BLaER1 treated with 17β-estradiol and CSF1 and Interleukin-3, amounts not matched to agents 10 nM and 100 nM (cell line): ENCODE results near the gene SQSTM1.
"Not testable (repeated sequence)": the region's sequence is repeated elsewhere in the genome, so short reads cannot be mapped to it uniquely, and the experiment has no call there.

Experiments used
- H3K27ac ChIP-seq, 11 experiments: shearing (Covaris generic); formaldehyde crosslinking; 2 replicates each; pipeline ENCODE4 v1.8.1; 2022
- H3K27me3 ChIP-seq, 11 experiments: shearing (Covaris generic); formaldehyde crosslinking; 2 replicates each; pipeline ENCODE4 v1.8.1; 2022
- H3K36me3 ChIP-seq, 11 experiments: shearing (Covaris generic); formaldehyde crosslinking; 2 replicates each; pipeline ENCODE4 v1.8.1; 2022
- H3K4me1 ChIP-seq, 10 experiments: shearing (Covaris generic); formaldehyde crosslinking; 2 replicates each; pipeline ENCODE4 v1.8.1; 2022
- H3K4me2 ChIP-seq, 11 experiments: shearing (Covaris generic); formaldehyde crosslinking; 2 replicates each; pipeline ENCODE4 v1.8.1; 2022
- H3K4me3 ChIP-seq, 10 experiments: shearing (Covaris generic); formaldehyde crosslinking; 2 replicates each; pipeline ENCODE4 v1.8.1; 2022
- H3K9ac ChIP-seq, 11 experiments: shearing (Covaris generic); formaldehyde crosslinking; 2 replicates each; pipeline ENCODE4 v1.8.1; 2022
- H3K9me3 ChIP-seq, 11 experiments: shearing (Covaris generic); formaldehyde crosslinking; replicated peaks in 1 of 11; 2 replicates each; pipeline ENCODE4 v1.8.1; 2022
- H4K20me1 ChIP-seq, 11 experiments: shearing (Covaris generic); formaldehyde crosslinking; 2 replicates each; pipeline ENCODE4 v1.8.1; 2022
- Cebpa-rat ChIP-seq, 11 experiments: shearing (Covaris generic); IDR thresholded peaks; 2 replicates each; pipeline ENCODE4 v1.8.1; 2022

SQSTM1 gene

GRCh38 chr5:179870403-179870903, 49.7 kb downstream of the SQSTM1 start:
- Histone ChIP-seq H4K20me1 (peaks cover 0 to 67% (median 5%) of the 10 kb centered on the region in 11 experiments; a peak in 11 of 22 replicates), H3K4me3 (no peak overlapping the region), H3K36me3 (peaks cover 77 to 97% (median 91%) of the 10 kb centered on the region in 11 experiments), H3K4me2 (no peak overlapping the region), H3K9ac (no peak overlapping the region), H3K27ac (no peak overlapping the region), H3K4me1 (peaks cover 27 to 42% (median 37%) of the 10 kb centered on the region in 10 experiments), H3K9me3 (no peaks in the 10 kb centered on the region), H3K27me3 (no peaks in the 10 kb centered on the region)
- no peak for TF ChIP-seq Cebpa-rat (IDR thresholded peaks at IDR 0.05)

GRCh38 chr5:179870952-179871351, 50.2 kb downstream of the SQSTM1 start:
- Histone ChIP-seq H3K4me1 (peaks cover 27 to 40% (median 36%) of the 10 kb centered on the region in 10 experiments), H3K9me3 (no peaks in the 10 kb centered on the region), H3K27ac (no peak overlapping the region), H3K27me3 (no peaks in the 10 kb centered on the region), H4K20me1 (peaks cover 0 to 67% (median 5%) of the 10 kb centered on the region in 11 experiments; a peak in 11 of 22 replicates), H3K4me2 (no peak overlapping the region), H3K9ac (no peak overlapping the region), H3K36me3 (peaks cover 80 to 99% (median 93%) of the 10 kb centered on the region in 11 experiments), H3K4me3 (no peak overlapping the region)
- TF ChIP-seq Cebpa-rat (IDR thresholded peaks at IDR 0.05) = no peak

- peaks cover 81 to 99% (median 95%) of the 10 kb centered on the region in 11 experiments for H3K36me3 ChIP-seq
- H3K9ac ChIP-seq, H3K9me3 ChIP-seq, H3K27me3 ChIP-seq, H3K4me2 ChIP-seq, H3K27ac ChIP-seq, H3K4me3 ChIP-seq: not testable (repeated sequence)
- H4K20me1 ChIP-seq = peaks cover 0 to 61% (median 5%) of the 10 kb centered on the region in 11 experiments; a peak in 13 of 22 replicates
- peaks cover 28 to 34% (median 33%) of the 10 kb centered on the region in 10 experiments for H3K4me1 ChIP-seq
These were observed 50.8 kb downstream of the SQSTM1 start for GRCh38 chr5:179871533-179871932.

- H3K27me3 ChIP-seq = no peaks in the 10 kb centered on the region
- H3K27ac ChIP-seq = no peak overlapping the region
- H3K9me3 ChIP-seq = no peaks in the 10 kb centered on the region
- no peak for TF ChIP-seq Cebpa-rat (IDR thresholded peaks at IDR 0.05)
- H3K36me3 ChIP-seq = peaks cover 87 to 100% (median 96%) of the 10 kb centered on the region in 11 experiments
- peaks cover 0 to 60% (median 5%) of the 10 kb centered on the region in 11 experiments; a peak in 12 of 22 replicates for H4K20me1 ChIP-seq
- peaks cover 26 to 34% (median 30%) of the 10 kb centered on the region in 10 experiments for H3K4me1 ChIP-seq
- no peak overlapping the region for H3K4me2 ChIP-seq
- no peak overlapping the region for H3K4me3 ChIP-seq
- no peak overlapping the region for H3K9ac ChIP-seq
These were observed 51.5 kb downstream of the SQSTM1 start for GRCh38 chr5:179872055-179872827.

GRCh38 chr5:179872828-179873575, 52.3 kb downstream of the SQSTM1 start:
- Histone ChIP-seq H3K4me3 (no peak overlapping the region), H3K36me3 (peaks cover 92 to 100% (median 97%) of the 10 kb centered on the region in 11 experiments), H3K9ac (no peak overlapping the region), H3K9me3 (no peaks in the 10 kb centered on the region), H3K27me3 (no peaks in the 10 kb centered on the region), H4K20me1 (peaks cover 0 to 59% (median 4%) of the 10 kb centered on the region in 11 experiments; a peak in 14 of 22 replicates), H3K27ac (no peak overlapping the region), H3K4me1 (peaks cover 18 to 31% (median 25%) of the 10 kb centered on the region in 10 experiments), H3K4me2 (no peak overlapping the region)
- no peak for TF ChIP-seq Cebpa-rat (IDR thresholded peaks at IDR 0.05)

GRCh38 chr5:179873588-179874110, 52.9 kb downstream of the SQSTM1 start:
- Histone ChIP-seq H3K4me1 (peaks cover 12 to 31% (median 18%) of the 10 kb centered on the region in 10 experiments; a peak in 19 of 20 replicates), H3K4me3 (no peak overlapping the region), H3K4me2 (no peak overlapping the region), H4K20me1 (peaks cover 0 to 64% (median 10%) of the 10 kb centered on the region in 11 experiments; a peak in 15 of 22 replicates), H3K9me3 (no peaks in the 10 kb centered on the region), H3K27ac (no peak overlapping the region), H3K36me3 (peaks cover 92 to 100% (median 97%) of the 10 kb centered on the region in 11 experiments), H3K9ac (no peak overlapping the region), H3K27me3 (no peaks in the 10 kb centered on the region)
- TF ChIP-seq Cebpa-rat (IDR thresholded peaks at IDR 0.05) = no peak

- Histone ChIP-seq H3K4me1 (peaks cover 7 to 31% (median 13%) of the 10 kb centered on the region in 10 experiments; a peak in 15 of 20 replicates), H3K9ac (no peak overlapping the region), H3K27me3 (no peaks in the 10 kb centered on the region), H3K4me2 (no peak overlapping the region), H3K4me3 (no peak overlapping the region), H3K27ac (no peak overlapping the region), H3K9me3 (no peaks in the 10 kb centered on the region), H3K36me3 (peaks cover 95 to 100% (median 97%) of the 10 kb centered on the region in 11 experiments), H4K20me1 (peaks cover 0 to 66% (median 11%) of the 10 kb centered on the region in 11 experiments; a peak in 15 of 22 replicates)
- no peak for TF ChIP-seq Cebpa-rat (IDR thresholded peaks at IDR 0.05)
These were observed 53.4 kb downstream of the SQSTM1 start for GRCh38 chr5:179874136-179874535.

- Histone ChIP-seq H3K4me2 (no peak overlapping the region), H3K9me3 (no peaks in the 10 kb centered on the region), H3K4me3 (no peak overlapping the region), H4K20me1 (peaks cover 0 to 66% (median 13%) of the 10 kb centered on the region in 11 experiments; a peak in 15 of 22 replicates), H3K36me3 (peaks cover 95 to 100% (median 97%) of the 10 kb centered on the region in 11 experiments), H3K27ac (no peak overlapping the region), H3K4me1 (peaks cover 1 to 34% (median 8%) of the 10 kb centered on the region in 10 experiments; a peak in 13 of 20 replicates), H3K27me3 (no peaks in the 10 kb centered on the region), H3K9ac (no peak overlapping the region)
- no peak for TF ChIP-seq Cebpa-rat (IDR thresholded peaks at IDR 0.05)
These were observed 54.0 kb downstream of the SQSTM1 start for GRCh38 chr5:179874536-179875292.
